ENCODE measurements around the gene ZIC1. TPM values are rescaled to one million over a fixed set of nuclear protein-coding genes. Genes with fewer than 3 reads are reported as not detected.

ZIC1 gene
- total RNA-seq, 1 experiment from 2014 or later = 0.36 TPM

DNA sequence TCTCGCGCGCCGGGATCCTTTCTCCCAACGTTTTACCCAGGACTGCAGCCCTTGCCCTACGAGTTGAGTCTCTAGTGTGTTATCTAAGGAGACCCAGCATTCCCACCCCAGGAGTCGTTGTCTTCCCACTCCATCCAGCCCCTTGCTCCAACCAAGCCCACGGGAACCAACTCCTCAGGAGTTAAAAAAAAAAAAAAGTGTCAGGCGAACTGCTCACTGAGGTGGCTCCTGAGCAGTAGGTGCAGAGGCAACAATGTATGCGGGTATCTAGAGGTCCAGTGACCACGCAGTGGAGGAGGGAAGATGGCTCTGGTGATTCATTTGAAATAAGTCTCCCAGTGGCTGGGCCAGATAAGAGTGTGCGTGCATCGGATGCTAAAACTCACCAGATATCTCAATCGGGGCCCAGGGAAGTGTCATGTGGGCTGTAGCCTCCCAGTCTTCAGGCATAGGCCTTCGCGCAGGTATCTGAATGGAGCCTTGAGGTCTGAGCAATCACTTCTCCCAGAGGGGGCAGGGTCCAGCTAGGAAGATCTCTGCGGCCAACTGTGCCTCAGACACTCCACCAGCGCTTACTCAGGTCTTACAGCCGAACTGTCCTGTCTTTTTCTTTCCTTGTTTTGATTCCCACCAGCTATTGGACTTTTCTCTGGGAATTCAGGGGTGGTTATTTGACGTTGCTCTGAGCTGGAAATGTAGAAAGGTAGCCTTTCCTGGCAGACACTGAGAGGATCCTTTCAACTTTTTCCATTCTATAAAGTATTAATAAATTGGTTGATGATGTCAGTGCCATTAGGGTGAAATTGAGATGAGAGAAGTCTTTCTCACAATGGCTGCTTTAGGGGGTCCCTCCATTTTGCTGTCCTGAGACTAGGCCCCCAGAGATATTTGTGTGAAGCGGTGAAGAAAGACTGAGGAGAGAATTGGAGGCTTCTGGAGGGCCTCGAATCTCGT, 23.8 kb upstream of the ZIC1 start:
- no peak for ATAC-seq
- POLR2A ChIA-PET = interaction anchor here (0.6 kb wide), 1 partner anchor 8 kb away, joined by 4 read pairs; no protein-coding TSS in a partner anchor
- intact Hi-C loops (cut with micrococcal nuclease; ENCODE audit: unreplicated experiment) = no loop called here
- CTCF ChIA-PET = no interaction called here
- no TSS peak for BruUV-seq (replicated peaks)
- Histone ChIP-seq H3K27me3 (ENCODE audit: control insufficient read depth, insufficient read depth, low read length) (no peaks in the 10 kb centered on the region), H3K36me3 (ENCODE audit: control insufficient read depth, insufficient read depth, low read length) (no peaks in the 10 kb centered on the region), H3K27ac (ENCODE audit: low read length) (no peak overlapping the region), H3K4me3 (ENCODE audit: low read depth in 2 of 2, low read length in 2 of 2) (no peak overlapping the region), H3K4me1 (ENCODE audit: control insufficient read depth, insufficient read depth, low read length) (no peaks in the 10 kb centered on the region), H3K9me3 (ENCODE audit: control insufficient read depth, insufficient read depth, low read depth, low read length) (no peaks in the 10 kb centered on the region)
- in situ Hi-C loops (cut with HindIII; ENCODE audit: low pct_unique_long_range_greater_than_20kb, low sequenced_read_pairs) = no loop called here
- no peak for TF ChIP-seq SIN3A (IDR thresholded peaks at IDR 0.05; ENCODE audit: borderline replicate concordance, insufficient read depth, low read depth, low read length)
- TF ChIP-seq, protein P1, sequence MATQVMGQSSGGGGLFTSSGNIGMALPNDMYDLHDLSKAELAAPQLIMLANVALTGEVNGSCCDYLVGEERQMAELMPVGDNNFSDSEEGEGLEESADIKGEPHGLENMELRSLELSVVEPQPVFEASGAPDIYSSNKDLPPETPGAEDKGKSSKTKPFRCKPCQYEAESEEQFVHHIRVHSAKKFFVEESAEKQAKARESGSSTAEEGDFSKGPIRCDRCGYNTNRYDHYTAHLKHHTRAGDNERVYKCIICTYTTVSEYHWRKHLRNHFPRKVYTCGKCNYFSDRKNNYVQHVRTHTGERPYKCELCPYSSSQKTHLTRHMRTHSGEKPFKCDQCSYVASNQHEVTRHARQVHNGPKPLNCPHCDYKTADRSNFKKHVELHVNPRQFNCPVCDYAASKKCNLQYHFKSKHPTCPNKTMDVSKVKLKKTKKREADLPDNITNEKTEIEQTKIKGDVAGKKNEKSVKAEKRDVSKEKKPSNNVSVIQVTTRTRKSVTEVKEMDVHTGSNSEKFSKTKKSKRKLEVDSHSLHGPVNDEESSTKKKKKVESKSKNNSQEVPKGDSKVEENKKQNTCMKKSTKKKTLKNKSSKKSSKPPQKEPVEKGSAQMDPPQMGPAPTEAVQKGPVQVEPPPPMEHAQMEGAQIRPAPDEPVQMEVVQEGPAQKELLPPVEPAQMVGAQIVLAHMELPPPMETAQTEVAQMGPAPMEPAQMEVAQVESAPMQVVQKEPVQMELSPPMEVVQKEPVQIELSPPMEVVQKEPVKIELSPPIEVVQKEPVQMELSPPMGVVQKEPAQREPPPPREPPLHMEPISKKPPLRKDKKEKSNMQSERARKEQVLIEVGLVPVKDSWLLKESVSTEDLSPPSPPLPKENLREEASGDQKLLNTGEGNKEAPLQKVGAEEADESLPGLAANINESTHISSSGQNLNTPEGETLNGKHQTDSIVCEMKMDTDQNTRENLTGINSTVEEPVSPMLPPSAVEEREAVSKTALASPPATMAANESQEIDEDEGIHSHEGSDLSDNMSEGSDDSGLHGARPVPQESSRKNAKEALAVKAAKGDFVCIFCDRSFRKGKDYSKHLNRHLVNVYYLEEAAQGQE (IDR thresholded peaks at IDR 0.05; ENCODE audit: insufficient read depth in 1 of 2, low read depth in 2 of 2, low read length in 1 of 2) = no peak
- TF ChIP-seq POLR2AphosphoS5 (IDR thresholded peaks at IDR 0.05; ENCODE audit: low read depth, low read length) = no peak
- TF ChIP-seq, protein P2, sequence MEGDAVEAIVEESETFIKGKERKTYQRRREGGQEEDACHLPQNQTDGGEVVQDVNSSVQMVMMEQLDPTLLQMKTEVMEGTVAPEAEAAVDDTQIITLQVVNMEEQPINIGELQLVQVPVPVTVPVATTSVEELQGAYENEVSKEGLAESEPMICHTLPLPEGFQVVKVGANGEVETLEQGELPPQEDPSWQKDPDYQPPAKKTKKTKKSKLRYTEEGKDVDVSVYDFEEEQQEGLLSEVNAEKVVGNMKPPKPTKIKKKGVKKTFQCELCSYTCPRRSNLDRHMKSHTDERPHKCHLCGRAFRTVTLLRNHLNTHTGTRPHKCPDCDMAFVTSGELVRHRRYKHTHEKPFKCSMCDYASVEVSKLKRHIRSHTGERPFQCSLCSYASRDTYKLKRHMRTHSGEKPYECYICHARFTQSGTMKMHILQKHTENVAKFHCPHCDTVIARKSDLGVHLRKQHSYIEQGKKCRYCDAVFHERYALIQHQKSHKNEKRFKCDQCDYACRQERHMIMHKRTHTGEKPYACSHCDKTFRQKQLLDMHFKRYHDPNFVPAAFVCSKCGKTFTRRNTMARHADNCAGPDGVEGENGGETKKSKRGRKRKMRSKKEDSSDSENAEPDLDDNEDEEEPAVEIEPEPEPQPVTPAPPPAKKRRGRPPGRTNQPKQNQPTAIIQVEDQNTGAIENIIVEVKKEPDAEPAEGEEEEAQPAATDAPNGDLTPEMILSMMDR (IDR thresholded peaks at IDR 0.05) = no peak
- TF ChIP-seq TCF7L2 (IDR thresholded peaks at IDR 0.05; ENCODE audit: low read depth, low read length) = no peak
- no peak for DNase-seq (ENCODE audit: low read depth, low spot score)

DNA sequence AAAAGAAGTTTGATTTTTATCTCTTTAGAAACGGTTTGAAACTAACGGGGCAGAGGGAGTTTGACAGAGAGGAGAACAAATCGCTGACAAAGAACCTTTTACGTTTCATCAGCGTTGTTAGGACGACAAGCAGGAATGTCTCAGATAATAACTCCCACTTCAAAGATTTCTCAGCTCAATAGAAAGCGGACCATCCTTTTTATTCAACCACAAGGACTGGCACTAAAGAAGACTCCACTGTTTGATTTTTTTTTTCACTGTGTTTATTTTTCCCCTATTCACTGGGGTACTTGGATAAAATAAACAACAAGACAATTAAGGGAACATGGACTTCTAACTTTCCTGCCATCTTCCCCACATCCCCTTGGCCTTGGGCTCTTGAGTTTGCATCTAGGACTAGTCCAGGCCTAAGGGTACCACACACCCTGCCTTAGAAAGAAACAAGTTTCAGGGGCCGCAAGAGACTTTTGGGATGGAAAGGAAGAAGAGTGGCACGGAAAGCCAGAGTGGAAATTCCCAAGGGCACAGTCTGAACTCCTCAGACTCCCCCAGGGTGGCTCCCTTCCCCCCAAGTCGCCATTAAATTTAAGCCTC, 21.8 kb upstream of the ZIC1 start:
- TF ChIP-seq TCF7L2 (IDR thresholded peaks at IDR 0.05; ENCODE audit: low read depth, low read length) (no peak), POLR2AphosphoS5 (IDR thresholded peaks at IDR 0.05; ENCODE audit: low read depth, low read length) (no peak), SIN3A (IDR thresholded peaks at IDR 0.05; ENCODE audit: borderline replicate concordance, insufficient read depth, low read depth, low read length) (no peak)
- TF ChIP-seq, protein P1 (IDR thresholded peaks at IDR 0.05; ENCODE audit: insufficient read depth in 1 of 2, low read depth in 2 of 2, low read length in 1 of 2) = no peak
- TF ChIP-seq, protein P2 (IDR thresholded peaks at IDR 0.05) = no peak
- ChIA-PET POLR2A (no interaction called here), CTCF (no interaction called here)
- Histone ChIP-seq H3K36me3 (ENCODE audit: control insufficient read depth, insufficient read depth, low read length) (no peaks in the 10 kb centered on the region), H3K4me3 (ENCODE audit: low read depth in 2 of 2, low read length in 2 of 2) (no peak overlapping the region), H3K4me1 (ENCODE audit: control insufficient read depth, insufficient read depth, low read length) (no peaks in the 10 kb centered on the region), H3K27ac (ENCODE audit: low read length) (no peak overlapping the region), H3K27me3 (ENCODE audit: control insufficient read depth, insufficient read depth, low read length) (no peaks in the 10 kb centered on the region), H3K9me3 (ENCODE audit: control insufficient read depth, insufficient read depth, low read depth, low read length) (no peaks in the 10 kb centered on the region)
- in situ Hi-C loops (cut with HindIII; ENCODE audit: low pct_unique_long_range_greater_than_20kb, low sequenced_read_pairs) = no loop called here
- no TSS peak for BruUV-seq (replicated peaks)
- intact Hi-C loops (cut with micrococcal nuclease; ENCODE audit: unreplicated experiment) = no loop called here
- no peak for ATAC-seq
- no peak for DNase-seq (ENCODE audit: low read depth, low spot score)
